ENCODE data around the gene LRRC61. TPM values are rescaled to one million over a fixed set of nuclear protein-coding genes. Genes with fewer than 3 reads are reported as not detected.
"Not testable (repeated sequence)": the region's sequence is repeated elsewhere in the genome, so short reads cannot be mapped to it uniquely, and the experiment has no call there.

LRRC61 gene
- total RNA-seq, 2 experiments from 2014 or later, result 12.8 to 14.9 TPM

- no peaks in the 10 kb centered on the region for H3K27me3 Mint-ChIP-seq
- ChIA-PET POLR2A (no interaction called here), CTCF (interaction anchor here (0.8 to 1.5 kb wide), 2 partner anchors 12 to 403 kb away, joined by 3 read pairs; no protein-coding TSS in a partner anchor)
- no peak overlapping the region for H3K27ac Mint-ChIP-seq
- H3K4me1 Mint-ChIP-seq, result no peaks in the 10 kb centered on the region
- DNase-seq, result no peak
- no peaks in the 10 kb centered on the region for H3K36me3 Mint-ChIP-seq (ENCODE audit: low read depth)
- H3K4me3 Mint-ChIP-seq, result no peak overlapping the region
- no peaks in the 10 kb centered on the region for H3K9me3 Mint-ChIP-seq
Measured at GRCh38 chr7:150313367-150313809, 9.8 kb upstream of the LRRC61 start.

GRCh38 chr7:150313870-150314269 is 9.3 kb upstream of the LRRC61 start:
- no peak for DNase-seq
- no peak overlapping the region for H3K27ac Mint-ChIP-seq
- no peaks in the 10 kb centered on the region for H3K4me1 Mint-ChIP-seq
- ChIA-PET CTCF (interaction anchor here (0.8 to 1.5 kb wide), 2 partner anchors 11 to 402 kb away, joined by 3 read pairs; no protein-coding TSS in a partner anchor), POLR2A (no interaction called here)
- H3K4me3 Mint-ChIP-seq, result no peak overlapping the region
- H3K9me3 Mint-ChIP-seq, result no peaks in the 10 kb centered on the region
- no peaks in the 10 kb centered on the region for H3K27me3 Mint-ChIP-seq
- H3K36me3 Mint-ChIP-seq (ENCODE audit: low read depth), result no peaks in the 10 kb centered on the region

GRCh38 chr7:150314639-150315239 is 8.4 kb upstream of the LRRC61 start:
- no peaks in the 10 kb centered on the region for H3K9me3 Mint-ChIP-seq
- ChIA-PET POLR2A (no interaction called here), CTCF (interaction anchor here (0.6 to 0.7 kb wide), 2 partner anchors 9 to 590 kb away, joined by 3 to 4 read pairs; partner anchors contain the start of gene ACTR3C)
- H3K4me1 Mint-ChIP-seq, result no peaks in the 10 kb centered on the region
- no peak for DNase-seq
- H3K27ac Mint-ChIP-seq, result no peak overlapping the region
- H3K36me3 Mint-ChIP-seq (ENCODE audit: low read depth), result no peaks in the 10 kb centered on the region
- H3K27me3 Mint-ChIP-seq, result no peaks in the 10 kb centered on the region
- H3K4me3 Mint-ChIP-seq, result no peak overlapping the region

GRCh38 chr7:150316987-150317386 is 6.2 kb upstream of the LRRC61 start:
- CTCF ChIA-PET, result interaction anchor here (1.2 kb wide), 1 partner anchor 53 kb away, joined by 6 read pairs; no protein-coding TSS in a partner anchor
- DNase-seq; H3K27ac Mint-ChIP-seq; POLR2A ChIA-PET; H3K9me3 Mint-ChIP-seq; H3K4me3 Mint-ChIP-seq; H3K36me3 Mint-ChIP-seq (ENCODE audit: low read depth); H3K27me3 Mint-ChIP-seq: not testable (repeated sequence)
- peaks cover 11% of the 10 kb centered on the region for H3K4me1 Mint-ChIP-seq

- no peaks in the 10 kb centered on the region for H3K27me3 Mint-ChIP-seq
- no peaks in the 10 kb centered on the region for H3K9me3 Mint-ChIP-seq
- peaks cover 20% of the 10 kb centered on the region for H3K4me1 Mint-ChIP-seq
- ChIA-PET CTCF (no interaction called here), POLR2A (no interaction called here)
- H3K27ac Mint-ChIP-seq, result no peak overlapping the region
- H3K36me3 Mint-ChIP-seq (ENCODE audit: low read depth), result peaks cover 15% of the 10 kb centered on the region
- DNase-seq, result no peak
- no peak overlapping the region for H3K4me3 Mint-ChIP-seq
Measured at GRCh38 chr7:150317748-150318444, 5.3 kb upstream of the LRRC61 start.

- peak overlapping the region; percentile 97 for H3K4me3 Mint-ChIP-seq
- ChIA-PET CTCF (interaction anchor here (1.2 kb wide), 2 partner anchors 52 to 83 kb away, joined by 3 read pairs; no protein-coding TSS in a partner anchor), POLR2A (no interaction called here)
- H3K27me3 Mint-ChIP-seq, result no peaks in the 10 kb centered on the region
- DNase-seq, result no peak
- H3K27ac Mint-ChIP-seq, result peak overlapping the region; percentile 99
- H3K36me3 Mint-ChIP-seq (ENCODE audit: low read depth), result peaks cover 29% of the 10 kb centered on the region
- no peaks in the 10 kb centered on the region for H3K9me3 Mint-ChIP-seq
- peaks cover 39% of the 10 kb centered on the region for H3K4me1 Mint-ChIP-seq
Measured at GRCh38 chr7:150321788-150322113, 1.4 kb upstream of the LRRC61 start.

GRCh38 chr7:150322114-150322832 is 882 bp upstream of the LRRC61 start:
- CTCF ChIA-PET, result interaction anchor here (1.2 kb wide), 2 partner anchors 52 to 83 kb away, joined by 3 read pairs; no protein-coding TSS in a partner anchor
- H3K27ac Mint-ChIP-seq, result peak overlapping the region; percentile 99
- peak; percentile 80 for DNase-seq
- H3K27me3 Mint-ChIP-seq, result no peaks in the 10 kb centered on the region
- no peaks in the 10 kb centered on the region for H3K9me3 Mint-ChIP-seq
- H3K4me3 Mint-ChIP-seq, result peak overlapping the region; percentile 97
- H3K4me1 Mint-ChIP-seq, result peaks cover 39% of the 10 kb centered on the region
- POLR2A ChIA-PET, result no interaction called here
- H3K36me3 Mint-ChIP-seq (ENCODE audit: low read depth), result peaks cover 33% of the 10 kb centered on the region

- CTCF ChIA-PET, result interaction anchor here (0.6 kb wide), 1 partner anchor 9 kb away, joined by 4 read pairs; no protein-coding TSS in a partner anchor
- no peak for DNase-seq
- H3K4me1 Mint-ChIP-seq, result peaks cover 39% of the 10 kb centered on the region
- peaks cover 40% of the 10 kb centered on the region for H3K36me3 Mint-ChIP-seq (ENCODE audit: low read depth)
- H3K4me3 Mint-ChIP-seq, result peak overlapping the region; percentile 97
- no peaks in the 10 kb centered on the region for H3K27me3 Mint-ChIP-seq
- POLR2A ChIA-PET, result no interaction called here
- H3K9me3 Mint-ChIP-seq, result no peaks in the 10 kb centered on the region
- peak overlapping the region; percentile 99 for H3K27ac Mint-ChIP-seq
Measured at GRCh38 chr7:150323682-150324372, 672 bp downstream of the LRRC61 start.

- H3K27ac Mint-ChIP-seq, result peak overlapping the region; percentile 99
- CTCF ChIA-PET, result no interaction called here
- H3K4me3 Mint-ChIP-seq, result peak overlapping the region; percentile 97
- peaks cover 39% of the 10 kb centered on the region for H3K4me1 Mint-ChIP-seq
- no peaks in the 10 kb centered on the region for H3K27me3 Mint-ChIP-seq
- H3K9me3 Mint-ChIP-seq, result no peaks in the 10 kb centered on the region
- POLR2A ChIA-PET, result no interaction called here
- DNase-seq, result no peak
- H3K36me3 Mint-ChIP-seq (ENCODE audit: low read depth), result peaks cover 43% of the 10 kb centered on the region
Measured at GRCh38 chr7:150324373-150324961, 1.3 kb downstream of the LRRC61 start.

GRCh38 chr7:150325110-150325611 is 2.0 kb downstream of the LRRC61 start:
- H3K36me3 Mint-ChIP-seq (ENCODE audit: low read depth), result peaks cover 40% of the 10 kb centered on the region
- POLR2A ChIA-PET, result no interaction called here
- H3K4me1 Mint-ChIP-seq, result peaks cover 39% of the 10 kb centered on the region
- DNase-seq, result no peak
- CTCF ChIA-PET, result interaction anchor here (0.8 kb wide), 1 partner anchor 12 kb away, joined by 3 read pairs; no protein-coding TSS in a partner anchor
- no peaks in the 10 kb centered on the region for H3K27me3 Mint-ChIP-seq
- peak overlapping the region; percentile 99 for H3K27ac Mint-ChIP-seq
- peak overlapping the region; percentile 97 for H3K4me3 Mint-ChIP-seq
- H3K9me3 Mint-ChIP-seq, result no peaks in the 10 kb centered on the region

- CTCF ChIA-PET, result interaction anchor here (0.7 to 0.8 kb wide), 4 partner anchors 13 to 762 kb away, joined by 3 to 6 read pairs (median 4); no protein-coding TSS in a partner anchor
- Mint-ChIP-seq H3K4me1 (peaks cover 36% of the 10 kb centered on the region), H3K27ac (no peak overlapping the region), H3K27me3 (no peaks in the 10 kb centered on the region), H3K9me3 (no peaks in the 10 kb centered on the region), H3K36me3 (ENCODE audit: low read depth) (peaks cover 39% of the 10 kb centered on the region), H3K4me3 (no peak overlapping the region)
- POLR2A ChIA-PET, result no interaction called here
- no peak for DNase-seq
Measured at GRCh38 chr7:150325901-150326300, 2.7 kb downstream of the LRRC61 start.

- ChIA-PET POLR2A (no interaction called here), CTCF (interaction anchor here (0.7 kb wide), 2 partner anchors 194 to 763 kb away, joined by 4 to 6 read pairs; no protein-coding TSS in a partner anchor)
- peaks cover 35% of the 10 kb centered on the region for H3K36me3 Mint-ChIP-seq (ENCODE audit: low read depth)
- DNase-seq, result no peak
- H3K27ac Mint-ChIP-seq, result no peak overlapping the region
- peaks cover 30% of the 10 kb centered on the region for H3K4me1 Mint-ChIP-seq
- no peak overlapping the region for H3K4me3 Mint-ChIP-seq
- no peaks in the 10 kb centered on the region for H3K27me3 Mint-ChIP-seq
- H3K9me3 Mint-ChIP-seq, result no peaks in the 10 kb centered on the region
Measured at GRCh38 chr7:150326657-150327268, 3.6 kb downstream of the LRRC61 start.

Data from activated CD4-positive, alpha-beta T cell treated with anti-CD3 and anti-CD28 coated beads, Interleukin-2, amount 10 ng/mL, durations not matched to agents 7 days and 5 days (primary cell).